Left ventricle myocardium inferior (tissue), 1 donor: ENCODE results near the gene CXCL13. TPM values are rescaled to one million over a fixed set of nuclear protein-coding genes. Genes with fewer than 3 reads are reported as not detected.
"Not testable (repeated sequence)": the region's sequence is repeated elsewhere in the genome, so short reads cannot be mapped to it uniquely, and the experiment has no call there.

Source experiments
- DNase-seq: peaks from one replicate; pipeline ENCODE4 v3.0.0-alpha.2; 2020
- H3K27ac ChIP-seq: fragments of 200-600 bp; replicated peaks from 2 replicates; pipeline ENCODE4 v1.8.0; 2021
- H3K27me3 ChIP-seq: fragments of 200-600 bp; 2 replicates; pipeline ENCODE4 v1.8.0; 2021; ENCODE audit warnings: low read depth
- H3K36me3 ChIP-seq: fragments of 200-600 bp; 2 replicates; pipeline ENCODE4 v1.8.0; 2021
- H3K4me1 ChIP-seq: fragments of 200-600 bp; 2 replicates; pipeline ENCODE4 v1.8.0; 2021
- H3K4me3 ChIP-seq: fragments of 200-600 bp; 2 replicates; pipeline ENCODE4 v1.8.0; 2021; ENCODE audit warnings: mild to moderate bottlenecking, moderate library complexity
- H3K9me3 ChIP-seq: fragments of 200-600 bp; replicated peaks from 2 replicates; pipeline ENCODE4 v1.8.0; 2021
- intact Hi-C: fragments of 100-400 bp; cut with micrococcal nuclease; formaldehyde crosslinking; loops from one replicate; pipeline ENCODE4 v1.11.0; 2022
- long read RNA-seq: library from polyadenylated mRNA; unstranded; transcript quantifications from one replicate; pipeline ENCODE4 v2.0.0, GENCODE V29; 2021
- total RNA-seq: library from RNA; stranded (reverse); fragmentation: NEBNext Ultra II Directional; extraction: Animal tissue kit (Norgen Biotek cat#: 25700); gene quantifications from one replicate; pipeline ENCODE4 v1.2.1, GENCODE V29; 2021
- TF ChIP-seq, protein P1 (sequence below): fragments of 200-600 bp; IDR thresholded peaks from 2 replicates; pipeline ENCODE4 v1.8.0; 2021; ENCODE audit warnings: antibody characterized with exemption, mild to moderate bottlenecking, borderline replicate concordance
- donor health status: DM: no; HTN: yes; CAD: no; lungs with severe emphysema.

The CXCL13 gene, protein sequence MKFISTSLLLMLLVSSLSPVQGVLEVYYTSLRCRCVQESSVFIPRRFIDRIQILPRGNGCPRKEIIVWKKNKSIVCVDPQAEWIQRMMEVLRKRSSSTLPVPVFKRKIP
- not detected for total RNA-seq
- long read RNA-seq, result 0 reads

DNA sequence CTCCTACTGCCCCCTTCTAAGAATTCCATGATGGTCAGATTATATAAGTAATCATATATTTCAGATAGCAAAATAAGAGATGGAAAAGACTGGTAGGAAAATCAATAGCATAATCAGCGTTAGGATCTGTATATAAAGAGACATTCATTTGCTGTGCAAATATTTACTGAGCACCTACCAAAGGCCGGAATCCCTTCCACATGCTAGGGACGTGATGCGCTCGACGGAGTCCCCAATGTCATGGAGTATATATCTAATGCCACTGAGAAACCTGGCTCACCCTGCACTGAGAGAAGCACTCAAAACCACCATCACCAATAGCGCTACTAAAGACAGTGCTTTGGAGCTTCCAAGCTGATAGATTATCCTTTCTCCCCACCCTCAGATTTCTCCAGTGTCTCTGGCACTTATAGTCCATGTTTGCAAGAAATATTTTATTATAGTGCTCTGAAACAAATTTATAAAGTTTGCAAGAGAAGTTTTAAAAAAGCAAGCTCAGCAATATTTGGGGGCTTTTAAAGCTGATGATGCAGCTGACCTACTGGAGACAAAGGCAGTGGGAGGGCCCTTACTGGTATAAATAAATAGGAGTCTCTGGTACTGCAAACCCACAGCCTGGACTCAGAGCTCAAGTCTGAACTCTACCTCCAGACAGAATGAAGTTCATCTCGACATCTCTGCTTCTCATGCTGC is at the start of gene CXCL13:
Gene CXCL13 (plus strand): TSS at position 611 of the 693 bp plus-strand sequence. CDS start 46 bp downstream, at position 657.
- no peak within 1 kb of the TSS for H3K27ac ChIP-seq
- DNase-seq, result no peak
- no peak within 1 kb of the TSS for H3K4me3 ChIP-seq
- H3K27me3 ChIP-seq, result peaks cover 9% of the 10 kb centered on the region
- TF ChIP-seq, protein P1, sequence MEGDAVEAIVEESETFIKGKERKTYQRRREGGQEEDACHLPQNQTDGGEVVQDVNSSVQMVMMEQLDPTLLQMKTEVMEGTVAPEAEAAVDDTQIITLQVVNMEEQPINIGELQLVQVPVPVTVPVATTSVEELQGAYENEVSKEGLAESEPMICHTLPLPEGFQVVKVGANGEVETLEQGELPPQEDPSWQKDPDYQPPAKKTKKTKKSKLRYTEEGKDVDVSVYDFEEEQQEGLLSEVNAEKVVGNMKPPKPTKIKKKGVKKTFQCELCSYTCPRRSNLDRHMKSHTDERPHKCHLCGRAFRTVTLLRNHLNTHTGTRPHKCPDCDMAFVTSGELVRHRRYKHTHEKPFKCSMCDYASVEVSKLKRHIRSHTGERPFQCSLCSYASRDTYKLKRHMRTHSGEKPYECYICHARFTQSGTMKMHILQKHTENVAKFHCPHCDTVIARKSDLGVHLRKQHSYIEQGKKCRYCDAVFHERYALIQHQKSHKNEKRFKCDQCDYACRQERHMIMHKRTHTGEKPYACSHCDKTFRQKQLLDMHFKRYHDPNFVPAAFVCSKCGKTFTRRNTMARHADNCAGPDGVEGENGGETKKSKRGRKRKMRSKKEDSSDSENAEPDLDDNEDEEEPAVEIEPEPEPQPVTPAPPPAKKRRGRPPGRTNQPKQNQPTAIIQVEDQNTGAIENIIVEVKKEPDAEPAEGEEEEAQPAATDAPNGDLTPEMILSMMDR, result no peak
- no peaks in the 10 kb centered on the region for H3K4me1 ChIP-seq
- intact Hi-C loops, result no loop called here
- no peaks in the 10 kb centered on the region for H3K36me3 ChIP-seq
- no peaks in the 10 kb centered on the region for H3K9me3 ChIP-seq

DNA sequence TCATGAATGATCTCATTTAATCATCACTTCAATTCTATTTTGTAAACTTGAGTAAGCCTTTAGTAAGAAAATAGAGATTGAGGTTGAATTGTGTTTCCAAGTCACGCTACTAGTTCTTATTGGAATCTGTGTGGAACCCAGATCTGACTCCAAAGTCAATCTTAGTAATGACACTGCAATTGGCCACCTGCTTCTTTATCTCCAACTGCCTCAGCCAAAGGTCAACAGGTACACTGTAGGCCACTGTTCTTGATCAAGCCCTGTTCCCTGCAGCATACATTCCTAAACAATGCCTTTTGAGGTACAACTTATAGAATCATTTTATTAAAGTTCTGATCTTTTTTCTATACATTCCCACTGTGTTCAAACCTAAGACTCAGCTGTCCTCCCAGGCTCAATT is 45.5 kb upstream of the CXCL13 start:
- Histone ChIP-seq H3K9me3 (peaks cover 27% of the 10 kb centered on the region), H3K4me1 (peaks cover 3% of the 10 kb centered on the region), H3K36me3 (no peaks in the 10 kb centered on the region), H3K27me3 (no peaks in the 10 kb centered on the region), H3K27ac (no peak overlapping the region), H3K4me3 (no peak overlapping the region)
- no peak for DNase-seq
- intact Hi-C loops, result no loop called here
- TF ChIP-seq, protein P1, result no peak

DNA sequence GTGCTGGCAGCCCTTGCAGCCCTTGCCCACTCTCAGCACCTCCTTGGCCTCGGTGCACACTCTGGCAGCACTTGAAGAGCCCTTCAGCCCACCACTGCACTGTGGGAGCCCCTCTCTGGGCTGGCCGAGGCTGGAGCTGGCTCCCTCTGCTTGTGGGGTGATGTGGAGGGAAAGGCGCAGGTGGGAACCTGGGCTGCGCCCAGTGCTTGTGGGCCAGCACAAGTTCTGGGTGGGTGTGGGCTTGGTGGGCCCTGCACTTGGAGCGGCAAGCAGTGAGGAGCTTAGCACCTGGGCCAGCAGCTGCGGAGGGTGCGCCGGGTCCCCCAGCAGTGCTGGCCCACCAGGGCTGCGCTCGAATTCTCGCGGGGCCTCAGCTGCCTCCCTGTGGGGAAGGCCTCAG is 43.9 kb upstream of the CXCL13 start:
- H3K4me3 ChIP-seq, intact Hi-C loops, DNase-seq, H3K27me3 ChIP-seq, H3K36me3 ChIP-seq, H3K27ac ChIP-seq, H3K4me1 ChIP-seq: not testable (repeated sequence)
- peaks cover 12% of the 10 kb centered on the region for H3K9me3 ChIP-seq

DNA sequence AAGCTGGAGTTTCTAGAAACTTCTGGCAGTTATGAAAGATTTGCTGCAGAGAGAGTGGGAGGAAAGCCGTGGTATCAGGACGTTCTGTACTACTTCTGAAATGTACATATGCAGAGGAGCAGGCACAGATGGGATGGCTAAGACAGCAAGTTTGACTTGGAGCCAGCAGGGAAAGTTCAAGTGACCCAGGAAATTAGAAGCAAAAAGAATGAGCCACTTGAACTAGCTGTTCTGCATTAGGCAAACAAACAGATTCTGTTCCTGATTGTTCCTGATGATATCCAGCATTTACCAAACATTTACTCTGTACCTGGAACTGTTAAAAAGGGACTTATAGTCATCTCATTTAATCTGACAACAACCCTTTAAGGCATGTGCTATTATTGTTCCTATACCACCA is 41.4 kb upstream of the CXCL13 start:
- intact Hi-C loops, result no loop called here
- Histone ChIP-seq H3K4me3 (no peak overlapping the region), H3K27ac (peak overlapping the region; percentile 54), H3K9me3 (peaks cover 9% of the 10 kb centered on the region), H3K36me3 (no peaks in the 10 kb centered on the region), H3K27me3 (no peaks in the 10 kb centered on the region), H3K4me1 (peaks cover 3% of the 10 kb centered on the region)
- no peak for DNase-seq
- TF ChIP-seq, protein P1, result no peak

DNA sequence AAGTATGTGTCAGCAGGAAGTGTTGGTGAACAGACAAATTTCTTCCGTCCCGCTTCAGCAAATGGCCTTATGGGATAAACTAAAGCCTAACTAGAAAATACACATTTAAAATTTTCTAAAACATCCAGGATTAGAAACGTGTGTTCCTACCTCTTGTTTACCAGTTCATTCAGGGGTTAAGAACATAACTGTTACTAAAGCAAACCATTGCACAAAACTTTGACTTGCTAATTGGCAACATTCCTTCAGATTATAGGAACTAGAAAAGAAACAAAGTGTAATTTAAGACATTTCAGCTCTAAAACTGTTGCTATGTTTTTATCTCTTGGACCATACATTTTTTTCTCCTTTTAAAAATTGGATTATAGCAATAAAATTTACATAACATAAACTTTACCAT is 39.5 kb upstream of the CXCL13 start:
- Histone ChIP-seq H3K9me3 (peaks cover 18% of the 10 kb centered on the region), H3K27me3 (no peaks in the 10 kb centered on the region), H3K36me3 (no peaks in the 10 kb centered on the region), H3K4me3 (no peak overlapping the region), H3K4me1 (peaks cover 3% of the 10 kb centered on the region), H3K27ac (no peak overlapping the region)
- DNase-seq, result no peak
- intact Hi-C loops, result no loop called here
- TF ChIP-seq, protein P1, result no peak

DNA sequence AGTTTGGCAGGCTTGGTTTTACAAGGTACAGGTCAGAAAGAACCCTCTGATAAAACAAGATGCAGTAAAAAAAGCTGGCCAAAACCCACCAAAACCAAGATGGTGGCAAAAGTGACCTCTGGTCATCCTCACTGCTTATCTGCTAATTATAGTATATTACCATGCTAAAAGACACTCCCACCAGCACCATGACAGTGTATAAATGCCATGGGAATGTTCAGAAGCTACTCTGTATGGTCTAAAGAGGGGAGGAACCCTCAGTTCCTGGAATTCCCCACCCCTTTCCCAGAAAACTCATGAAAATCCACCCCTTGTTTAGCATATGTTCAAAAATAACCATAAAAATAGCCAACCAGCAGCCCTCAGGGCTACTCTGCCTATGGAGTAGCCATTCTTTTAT is 38.1 kb upstream of the CXCL13 start:
- intact Hi-C loops, result no loop called here
- H3K27ac ChIP-seq, result no peak overlapping the region
- DNase-seq, result no peak
- H3K36me3 ChIP-seq, result no peaks in the 10 kb centered on the region
- H3K27me3 ChIP-seq, result no peaks in the 10 kb centered on the region
- TF ChIP-seq, protein P1, result no peak
- H3K4me3 ChIP-seq, result no peak overlapping the region
- H3K4me1 ChIP-seq, result peaks cover 3% of the 10 kb centered on the region
- peaks cover 19% of the 10 kb centered on the region for H3K9me3 ChIP-seq

DNA sequence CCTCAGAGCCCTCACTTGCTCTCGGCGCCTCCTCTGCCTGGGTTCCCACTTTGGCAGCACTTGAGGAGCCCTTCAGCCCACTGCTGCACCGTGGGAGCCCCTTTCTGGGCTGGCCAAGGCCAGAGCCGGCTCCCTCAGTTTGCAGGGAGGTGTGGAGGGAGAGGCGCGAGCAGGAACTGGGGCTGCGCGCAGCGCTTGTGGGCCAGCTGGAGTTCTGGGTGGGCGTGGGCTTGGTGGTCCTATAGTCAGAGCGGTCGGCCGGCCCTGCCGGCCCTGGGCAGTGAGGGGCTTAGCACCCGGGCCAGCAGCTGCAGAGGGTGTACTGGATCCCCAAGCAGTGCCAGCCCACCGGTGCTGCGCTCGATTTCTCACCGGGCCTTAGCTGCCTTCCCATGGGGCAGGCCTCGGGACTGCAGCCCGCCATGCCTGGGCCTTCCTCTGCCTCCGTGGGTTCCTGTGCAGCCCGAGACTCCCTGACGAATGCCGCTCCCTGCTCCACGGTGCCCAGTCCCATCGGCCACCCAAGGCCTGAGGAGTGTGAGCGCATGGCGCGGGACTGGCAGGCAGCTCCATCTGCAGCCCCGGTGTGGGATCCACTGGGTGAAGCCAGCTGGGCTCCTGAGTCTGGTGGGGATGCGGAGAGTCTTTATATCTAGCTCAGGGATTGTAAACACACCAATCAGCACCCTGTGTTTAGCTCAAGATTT is 35.0 kb upstream of the CXCL13 start:
- H3K4me3 ChIP-seq, H3K27me3 ChIP-seq, intact Hi-C loops, H3K4me1 ChIP-seq, DNase-seq, H3K27ac ChIP-seq, H3K36me3 ChIP-seq: not testable (repeated sequence)
- H3K9me3 ChIP-seq, result peaks cover 22% of the 10 kb centered on the region
